Duodenal mucosa (tissue), 2 donors: ENCODE measurements around the gene CACNA2D3.

Experiments
- H3K27ac ChIP-seq: one replicate; pipeline ENCODE4 v1.7.0; 2013; ENCODE audit warnings: low read depth, low read length
- H3K27me3 ChIP-seq, 2 donors: one replicate each; pipeline ENCODE4 v1.7.0; 2013; ENCODE audit warnings: low read length in 2 of 2, control low read depth in 1 of 2; ENCODE audit not compliant: insufficient read depth in 2 of 2, control insufficient read depth in 1 of 2
- H3K36me3 ChIP-seq, 2 donors: one replicate each; pipeline ENCODE4 v1.7.0; 2013; ENCODE audit warnings: low read length in 2 of 2, control low read depth in 1 of 2; ENCODE audit not compliant: insufficient read depth in 2 of 2, control insufficient read depth in 1 of 2
- H3K4me1 ChIP-seq, 2 donors: one replicate each; pipeline ENCODE4 v1.7.0; 2013; ENCODE audit warnings: low read length in 2 of 2, control low read depth in 1 of 2; ENCODE audit not compliant: insufficient read depth in 2 of 2, control insufficient read depth in 1 of 2
- H3K4me3 ChIP-seq, 2 donors: one replicate each; pipeline ENCODE4 v1.7.0; 2013; ENCODE audit warnings: low read length in 2 of 2, low read depth in 1 of 2
- H3K9ac ChIP-seq, 2 donors: one replicate each; pipeline ENCODE4 v1.7.0; 2013; ENCODE audit warnings: low read length in 2 of 2, low read depth in 1 of 2
- H3K9me3 ChIP-seq, 2 donors: one replicate each; pipeline ENCODE4 v1.7.0; 2013; ENCODE audit warnings: low read length in 2 of 2, control low read depth in 1 of 2; ENCODE audit not compliant: control insufficient read depth in 1 of 2

Gene CACNA2D3

DNA sequence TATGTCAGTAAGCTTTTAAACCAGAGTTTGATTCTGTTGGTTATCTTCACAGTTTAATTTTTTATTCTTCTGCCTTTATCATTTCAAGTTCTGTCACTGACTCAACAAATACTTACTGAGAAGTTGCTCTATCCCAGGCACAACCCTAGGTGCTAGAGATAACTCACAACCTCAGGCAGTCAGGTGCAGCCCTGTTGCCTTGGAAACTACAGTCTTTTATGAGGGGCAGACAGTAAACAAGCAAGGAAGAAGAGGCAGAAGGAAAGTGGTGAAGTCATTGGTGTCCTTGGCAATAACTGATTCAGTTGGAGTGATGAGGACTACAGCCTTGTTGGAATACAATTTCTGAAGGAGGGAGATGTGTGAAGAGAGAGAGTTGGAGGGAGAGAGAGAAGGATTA, 947.6 kb downstream of the CACNA2D3 start:
- Histone ChIP-seq H3K36me3 (no peaks in the 10 kb centered on the region), H3K9me3 (no peaks in the 10 kb centered on the region), H3K9ac (no peak overlapping the region), H3K27ac (no peak overlapping the region), H3K4me1 (no peaks in the 10 kb centered on the region), H3K4me3 (no peak overlapping the region), H3K27me3 (no peaks in the 10 kb centered on the region)

DNA sequence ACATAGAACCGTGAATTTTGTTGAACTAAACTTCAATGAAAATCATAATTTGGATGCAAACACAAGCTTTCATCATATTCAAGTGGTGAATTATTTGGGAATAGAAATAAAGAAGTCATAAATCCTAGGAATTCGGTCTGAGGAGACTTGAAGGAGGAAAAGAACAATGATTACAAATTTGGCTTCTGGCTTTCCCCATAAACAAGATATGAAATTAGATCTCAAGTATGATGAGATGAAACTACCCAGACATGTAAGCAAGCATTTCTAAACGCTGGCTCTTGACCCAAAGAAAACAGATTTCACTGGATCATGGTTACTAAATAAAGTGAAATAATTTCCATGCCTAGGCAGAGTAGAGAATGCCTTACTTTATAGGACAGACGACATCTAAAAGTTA, 952.4 kb downstream of the CACNA2D3 start:
- H3K4me1 ChIP-seq = no peaks in the 10 kb centered on the region

DNA sequence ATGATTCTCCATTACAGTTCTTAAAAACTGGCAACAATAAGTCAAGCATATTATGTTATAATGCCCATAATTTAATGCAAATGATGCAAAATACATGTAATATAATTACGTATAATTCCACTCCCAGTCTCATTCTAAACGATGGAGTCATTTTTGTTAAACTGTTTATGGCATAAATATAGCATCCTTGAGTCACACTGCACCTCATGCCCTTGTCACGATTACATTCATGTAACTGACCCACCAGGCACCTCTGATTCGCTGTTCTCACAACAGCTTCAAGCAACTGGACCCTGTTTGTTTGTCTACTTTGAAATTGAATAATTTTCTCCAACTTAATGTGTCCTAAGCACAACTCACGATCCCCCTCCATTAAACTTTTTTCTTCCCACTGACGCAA, 953.5 kb downstream of the CACNA2D3 start:
- no peaks in the 10 kb centered on the region for H3K27me3 ChIP-seq

More for the DNA sequence above, 952.4 kb downstream of the CACNA2D3 start:
- Histone ChIP-seq H3K4me3 (no peak overlapping the region), H3K36me3 (no peaks in the 10 kb centered on the region), H3K9me3 (no peaks in the 10 kb centered on the region), H3K27me3 (no peaks in the 10 kb centered on the region), H3K27ac (no peak overlapping the region), H3K9ac (no peak overlapping the region)

DNA sequence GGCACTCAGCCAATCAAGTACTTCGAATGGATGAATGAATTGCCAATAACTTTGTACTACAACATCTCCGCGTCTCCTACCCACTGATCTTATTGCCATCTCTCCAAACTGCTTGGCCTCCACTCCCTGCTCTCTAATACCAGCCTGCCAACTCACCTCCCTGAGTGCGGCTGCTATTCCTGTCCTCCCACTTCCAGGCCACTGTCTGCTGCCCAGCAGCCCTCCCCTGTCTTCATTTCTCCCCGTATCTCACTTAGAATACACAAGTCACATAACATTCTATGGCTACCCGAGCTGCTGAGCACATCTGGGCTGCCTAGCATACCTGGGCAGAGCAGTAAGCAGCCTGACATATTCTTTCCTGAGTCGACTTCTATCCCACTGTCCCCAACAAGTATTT, 955.4 kb downstream of the CACNA2D3 start:
- no peak overlapping the region for H3K9ac ChIP-seq
- H3K4me1 ChIP-seq = no peaks in the 10 kb centered on the region
- H3K4me3 ChIP-seq = no peak overlapping the region
- no peak overlapping the region for H3K27ac ChIP-seq
- H3K9me3 ChIP-seq = no peaks in the 10 kb centered on the region
- H3K36me3 ChIP-seq = no peaks in the 10 kb centered on the region
- H3K27me3 ChIP-seq = no peaks in the 10 kb centered on the region

More for the DNA sequence above, 953.5 kb downstream of the CACNA2D3 start:
- Histone ChIP-seq H3K4me3 (no peak overlapping the region), H3K9me3 (no peaks in the 10 kb centered on the region), H3K36me3 (no peaks in the 10 kb centered on the region), H3K27ac (no peak overlapping the region), H3K9ac (no peak overlapping the region), H3K4me1 (no peaks in the 10 kb centered on the region)

DNA sequence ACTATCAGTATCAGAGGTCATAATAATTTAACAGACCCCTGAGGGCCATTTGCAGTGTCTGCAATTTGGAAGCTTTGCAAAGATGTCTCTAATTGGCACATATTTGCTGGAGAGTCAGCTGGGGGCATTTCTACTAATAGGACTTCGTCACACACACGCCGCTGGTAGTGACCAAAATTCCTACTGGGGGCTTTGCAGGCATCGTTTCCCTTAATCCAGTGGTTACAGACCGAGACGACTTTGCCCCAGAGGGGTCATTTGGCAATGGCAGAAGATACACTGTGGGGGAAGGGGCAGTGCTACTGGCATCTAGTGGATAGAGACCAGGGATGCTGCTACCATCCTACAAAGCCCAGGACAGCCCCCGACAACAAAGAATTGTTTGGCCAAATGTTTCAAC, 956.5 kb downstream of the CACNA2D3 start:
- no peak overlapping the region for H3K27ac ChIP-seq
- no peaks in the 10 kb centered on the region for H3K36me3 ChIP-seq
- H3K9ac ChIP-seq = no peak overlapping the region
- H3K4me1 ChIP-seq = no peaks in the 10 kb centered on the region
- no peaks in the 10 kb centered on the region for H3K9me3 ChIP-seq
- H3K27me3 ChIP-seq = no peaks in the 10 kb centered on the region
- H3K4me3 ChIP-seq = no peak overlapping the region

DNA sequence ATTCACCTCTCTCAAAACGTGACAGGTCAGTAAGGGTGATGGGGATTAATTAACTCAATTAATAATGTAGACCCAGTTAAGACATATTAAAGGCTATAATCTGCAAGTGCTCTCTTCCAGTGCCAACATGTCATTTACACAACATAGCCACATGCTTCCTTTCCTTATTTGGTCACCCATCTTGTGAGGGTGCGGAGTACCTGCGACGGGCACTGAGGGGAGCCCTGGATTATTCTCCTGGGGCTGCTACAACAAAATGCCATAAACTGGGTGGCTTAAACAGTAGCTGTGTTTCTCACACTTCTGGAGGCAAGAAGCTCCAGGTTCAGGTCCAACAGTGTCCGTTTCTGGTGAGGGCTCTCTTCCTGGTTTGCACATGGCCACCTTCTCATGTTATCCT, 962.9 kb downstream of the CACNA2D3 start:
- Histone ChIP-seq H3K36me3 (no peaks in the 10 kb centered on the region), H3K27ac (no peak overlapping the region), H3K4me1 (no peaks in the 10 kb centered on the region), H3K27me3 (no peaks in the 10 kb centered on the region), H3K9ac (no peak overlapping the region), H3K9me3 (no peaks in the 10 kb centered on the region), H3K4me3 (no peak overlapping the region)

DNA sequence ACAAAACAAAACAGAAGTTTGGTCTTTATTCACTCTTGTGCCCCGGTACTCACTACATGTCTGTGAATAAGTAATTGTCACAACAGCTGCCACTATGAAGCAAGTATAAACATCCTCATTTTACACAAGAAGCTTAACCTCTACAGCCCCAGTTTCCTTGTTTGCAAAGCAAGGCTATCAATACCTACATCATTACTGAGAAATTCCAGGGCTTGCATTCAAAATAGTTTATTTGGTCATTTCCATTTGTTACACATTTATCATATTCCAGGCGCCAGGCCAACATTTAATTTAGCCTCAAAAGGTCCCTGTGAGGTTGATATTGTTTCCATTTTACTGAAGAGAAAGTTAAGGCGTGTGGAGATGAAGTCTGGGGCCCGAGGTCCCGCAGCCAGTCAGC, 966.9 kb downstream of the CACNA2D3 start:
- Histone ChIP-seq H3K9ac (no peak overlapping the region), H3K27me3 (no peaks in the 10 kb centered on the region), H3K36me3 (no peaks in the 10 kb centered on the region), H3K4me3 (no peak overlapping the region), H3K9me3 (no peaks in the 10 kb centered on the region), H3K4me1 (no peaks in the 10 kb centered on the region), H3K27ac (no peak overlapping the region)

DNA sequence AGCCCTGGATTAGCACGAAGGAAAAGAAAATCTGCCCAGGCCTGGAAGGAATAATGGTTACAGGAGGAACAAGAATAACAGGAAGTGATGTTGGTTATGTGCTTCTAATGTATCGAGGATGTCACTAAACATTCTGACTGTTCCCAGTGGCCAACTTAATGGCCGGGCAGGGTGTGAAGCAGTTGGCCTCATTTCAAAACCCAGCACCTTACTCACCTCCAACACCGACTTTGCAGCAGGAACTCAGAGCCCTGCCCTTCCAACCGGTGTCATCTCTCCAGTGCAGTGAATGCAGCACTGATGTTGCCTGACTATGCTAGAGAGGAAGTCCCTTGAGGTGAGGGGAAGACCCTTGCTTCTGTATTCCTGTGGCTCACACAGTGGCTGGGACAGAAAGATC, 967.9 kb downstream of the CACNA2D3 start:
- Histone ChIP-seq H3K27ac (no peak overlapping the region), H3K27me3 (no peaks in the 10 kb centered on the region), H3K4me3 (no peak overlapping the region), H3K36me3 (no peaks in the 10 kb centered on the region), H3K4me1 (no peaks in the 10 kb centered on the region), H3K9me3 (no peaks in the 10 kb centered on the region), H3K9ac (no peak overlapping the region)

DNA sequence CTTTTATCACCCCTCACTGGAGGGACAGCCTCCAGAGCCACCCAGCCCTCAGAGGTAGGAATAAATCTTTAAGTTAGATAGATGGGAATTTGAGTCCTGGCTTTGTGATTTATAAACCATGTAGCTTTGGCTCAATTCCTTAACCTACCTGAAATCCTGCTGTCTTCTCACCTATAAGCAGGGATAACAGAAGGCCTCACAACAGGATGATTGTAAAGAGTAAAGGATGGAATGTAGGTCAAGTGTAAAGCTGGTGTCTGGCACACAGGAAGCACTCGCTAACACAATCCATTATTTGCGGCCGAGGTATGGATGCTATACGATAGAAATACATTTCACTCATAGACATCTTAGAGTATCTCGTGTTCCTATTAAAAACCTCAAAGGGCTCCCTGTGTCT, 968.4 kb downstream of the CACNA2D3 start:
- Histone ChIP-seq H3K4me3 (no peak overlapping the region), H3K4me1 (no peaks in the 10 kb centered on the region), H3K9me3 (no peaks in the 10 kb centered on the region), H3K27ac (no peak overlapping the region), H3K9ac (no peak overlapping the region), H3K27me3 (no peaks in the 10 kb centered on the region), H3K36me3 (no peaks in the 10 kb centered on the region)

DNA sequence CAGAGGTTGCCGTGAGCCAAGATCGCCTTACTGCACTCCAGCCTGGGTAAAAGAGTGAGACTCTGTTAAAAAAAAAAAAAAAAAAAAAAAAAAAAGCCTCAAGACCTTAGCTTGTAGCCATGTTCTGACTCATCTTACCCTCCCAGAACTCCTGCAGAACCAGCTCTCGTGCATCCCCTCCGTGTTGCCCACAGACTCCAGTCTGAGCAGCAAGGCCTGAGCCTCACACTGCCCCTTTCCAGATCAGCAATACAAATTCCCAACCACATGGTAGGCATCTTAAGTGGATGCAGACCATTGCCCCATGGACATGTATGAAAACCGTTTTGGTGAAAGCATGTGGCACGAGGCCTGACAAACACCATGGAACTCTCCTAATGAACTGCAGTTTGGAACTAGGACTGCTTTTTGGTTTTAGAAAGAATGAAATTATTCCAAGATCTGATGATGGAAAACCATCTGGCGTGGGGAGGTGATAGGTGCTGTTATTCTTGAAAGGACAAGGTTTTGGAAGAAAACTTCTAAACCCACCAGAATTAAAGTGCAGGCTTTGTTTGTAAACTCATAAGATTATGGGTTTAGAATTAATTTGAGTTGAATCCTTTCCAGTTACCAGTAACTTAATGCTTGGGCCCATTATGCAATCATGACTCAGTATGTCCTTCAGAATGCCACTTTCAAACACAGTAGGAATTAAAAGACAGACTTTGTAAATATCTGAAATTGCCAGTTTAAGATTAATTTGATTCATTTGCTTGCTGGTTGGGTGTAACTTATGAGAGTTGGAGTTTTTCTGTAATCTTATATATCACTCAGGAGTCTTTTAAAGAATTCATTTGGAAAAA, 969.3 kb downstream of the CACNA2D3 start:
- Histone ChIP-seq H3K4me3 (no peak overlapping the region), H3K9ac (no peak overlapping the region), H3K27ac (no peak overlapping the region)

More for the DNA sequence above, 969.3 kb downstream of the CACNA2D3 start:
- no peaks in the 10 kb centered on the region for H3K36me3 ChIP-seq
- no peaks in the 10 kb centered on the region for H3K9me3 ChIP-seq
- no peaks in the 10 kb centered on the region for H3K4me1 ChIP-seq
- no peaks in the 10 kb centered on the region for H3K27me3 ChIP-seq
